CD4-positive, alpha-beta T cell (primary cell): ENCODE data around the gene PRAC2. TPM values are rescaled to one million over a fixed set of nuclear protein-coding genes. Genes with fewer than 3 reads are reported as not detected.

Source experiments
- ATAC-seq: fragments of 200-7000 bp; cut with Tn5 transposase; one replicate; pipeline ENCODE4 v1.10.0; 2022; ENCODE audit warnings: mild to moderate bottlenecking; ENCODE audit not compliant: poor library complexity
- CTCF ChIA-PET: fragments of 350-600 bp; sonication (Branson Sonifier 250); formaldehyde crosslinking; loops from one replicate; lab custom pipeline; 2021; ENCODE audit warnings: antibody characterized with exemption, inconsistent platforms; lab: Charles Lee
- POLR2A ChIA-PET: fragments of 350-600 bp; sonication (Branson Sonifier 250); formaldehyde crosslinking; loops from one replicate; lab custom pipeline; 2021; ENCODE audit warnings: antibody characterized with exemption, inconsistent platforms; lab: Charles Lee
- DNase-seq, 14 experiments: peaks; one replicate each; pipeline ENCODE4 v3.0.0-alpha.2; 2013 to 2020; ENCODE audit warnings: mixed read lengths in 2 of 14
- H3K27ac ChIP-seq, 2 donors: one replicate each; pipeline versions ENCODE4 v1.5.1 to v1.7.0; 2013; ENCODE audit warnings: low read length in 2 of 2, low read depth in 1 of 2, mild to moderate bottlenecking in 1 of 2
- H3K27me3 ChIP-seq, 2 experiments: 1 replicate in 1 of 2; 2 replicates in 1 of 2; pipeline versions ENCODE4 v1.6.1 to v1.7.0; 2013; ENCODE audit warnings: low read length in 2 of 2, control low read depth in 1 of 2, mild to moderate bottlenecking in 1 of 2, moderate library complexity in 1 of 2; ENCODE audit not compliant: insufficient read depth in 2 of 2, control insufficient read depth in 1 of 2
- H3K36me3 ChIP-seq: one replicate; pipeline ENCODE4 v1.6.1; 2013; ENCODE audit warnings: low read length, control low read depth; ENCODE audit not compliant: insufficient read depth
- H3K4me1 ChIP-seq: one replicate; pipeline ENCODE4 v1.6.1; 2013; ENCODE audit warnings: low read length, control low read depth; ENCODE audit not compliant: insufficient read depth
- H3K4me3 ChIP-seq: one replicate; pipeline ENCODE4 v1.5.1; 2013; ENCODE audit warnings: mild to moderate bottlenecking, low read length, moderate library complexity
- H3K9me3 ChIP-seq, 2 experiments: 1 replicate in 1 of 2; 2 replicates in 1 of 2; pipeline versions ENCODE4 v1.6.1 to v1.7.0; 2013; ENCODE audit warnings: low read length in 2 of 2, mild to moderate bottlenecking in 2 of 2, control low read depth in 1 of 2, moderate library complexity in 1 of 2; ENCODE audit not compliant: control insufficient read depth in 1 of 2, insufficient read depth in 1 of 2
- H3K27ac Mint-ChIP-seq: one replicate; pipeline ENCODE4 v1.8.0; 2020; ENCODE audit warnings: mixed read lengths
- H3K27me3 Mint-ChIP-seq: one replicate; pipeline ENCODE4 v1.8.0; 2021; ENCODE audit warnings: mixed read lengths
- H3K36me3 Mint-ChIP-seq: one replicate; pipeline ENCODE4 v1.8.0; 2021; ENCODE audit warnings: low read depth, mixed read lengths
- H3K4me1 Mint-ChIP-seq: one replicate; pipeline ENCODE4 v1.8.0; 2021; ENCODE audit warnings: low read depth, mixed read lengths
- H3K4me3 Mint-ChIP-seq: one replicate; pipeline ENCODE4 v1.8.0; 2020; ENCODE audit warnings: mild to moderate bottlenecking, mixed read lengths
- H3K9me3 Mint-ChIP-seq: one replicate; pipeline ENCODE4 v1.8.0; 2020; ENCODE audit warnings: mixed read lengths
- intact Hi-C, 2 experiments: fragments of 100-400 bp; cut with DNase I in 1 of 2; cut with micrococcal nuclease in 1 of 2; formaldehyde crosslinking; loops; one replicate each; pipeline versions ENCODE4 v1.15.1 to v1.9.0; 2023 to 2025; cut with DNase I, micrococcal nuclease
- total RNA-seq, 174 experiments: library from RNA in 2 of 174; stranded (reverse) in 2 of 174; gene quantifications; one replicate each; pipeline ENCODE4 v1.2.3 and lab custom pipeline; 2021 to 2026
- TF ChIP-seq, protein P1 (sequence below): fragments of 200-600 bp; IDR thresholded peaks from one replicate; pipeline ENCODE4 v1.8.0; 2022; ENCODE audit warnings: antibody characterized with exemption, mild to moderate bottlenecking

The PRAC2 gene
- total RNA-seq, 2 experiments from 2014 or later: not detected

DNA sequence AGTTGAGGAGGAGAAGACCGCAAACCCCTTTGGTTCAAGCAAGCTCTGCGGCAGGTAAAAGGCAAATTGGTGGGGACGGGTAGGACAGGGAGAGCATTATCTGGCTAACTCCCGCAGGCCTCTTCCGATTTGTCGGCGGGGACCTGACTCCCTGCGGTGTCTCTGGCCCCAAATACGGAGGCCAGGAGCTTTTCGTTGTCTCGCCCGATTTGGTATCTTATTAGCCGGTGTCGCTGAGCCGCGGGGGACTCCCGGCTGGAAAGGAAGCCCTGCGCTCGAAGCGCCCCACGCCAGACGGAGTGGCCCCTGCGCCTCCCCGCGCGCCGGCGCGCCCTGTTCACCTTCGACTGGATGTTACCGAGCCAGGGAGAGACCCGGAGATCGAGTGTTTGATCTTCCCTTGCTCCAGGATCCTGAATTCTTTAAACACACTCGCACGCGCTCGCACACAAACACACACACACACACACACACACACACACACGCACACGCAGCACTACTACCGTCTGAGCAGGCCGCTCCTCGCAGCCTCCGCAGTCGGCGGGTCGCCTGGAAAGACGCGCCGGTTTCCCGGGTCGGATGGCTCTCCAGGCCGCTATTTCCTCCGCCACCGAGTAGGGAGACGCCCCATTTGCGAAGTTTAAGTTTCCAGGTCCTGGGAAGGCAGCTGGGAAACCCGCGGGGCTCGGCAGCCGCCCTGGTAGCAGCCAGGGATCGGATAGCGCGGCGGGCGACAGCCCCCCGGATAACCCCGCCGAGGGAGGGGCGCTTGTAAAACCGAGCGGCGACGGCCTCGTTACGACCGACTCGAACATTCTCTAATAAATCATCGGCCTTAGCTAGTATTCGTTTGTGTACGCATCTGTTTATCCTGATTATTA, 4.0 kb upstream of the PRAC2 start:
- Mint-ChIP-seq H3K4me3 (peak overlapping the region; percentile 20), H3K4me1 (peaks cover 38% of the 10 kb centered on the region), H3K27ac (no peak overlapping the region), H3K9me3 (no peaks in the 10 kb centered on the region), H3K27me3 (peaks cover 100% of the 10 kb centered on the region), H3K36me3 (no peaks in the 10 kb centered on the region)
- ChIA-PET POLR2A (interaction anchor here (1.0 to 1.5 kb wide), 3 partner anchors 10 to 25 kb away, joined by 3 to 6 read pairs (median 4); partner anchors contain the start of gene HOXB13), CTCF (interaction anchor here (1.1 kb wide), 2 partner anchors 12 to 160 kb away, joined by 3 read pairs; no protein-coding TSS in a partner anchor)
- DNase-seq (peak in 3 of 14 experiments; percentile 37 to 43 (median 40)), ATAC-seq (peak; percentile 40)
- TF ChIP-seq, protein P1, sequence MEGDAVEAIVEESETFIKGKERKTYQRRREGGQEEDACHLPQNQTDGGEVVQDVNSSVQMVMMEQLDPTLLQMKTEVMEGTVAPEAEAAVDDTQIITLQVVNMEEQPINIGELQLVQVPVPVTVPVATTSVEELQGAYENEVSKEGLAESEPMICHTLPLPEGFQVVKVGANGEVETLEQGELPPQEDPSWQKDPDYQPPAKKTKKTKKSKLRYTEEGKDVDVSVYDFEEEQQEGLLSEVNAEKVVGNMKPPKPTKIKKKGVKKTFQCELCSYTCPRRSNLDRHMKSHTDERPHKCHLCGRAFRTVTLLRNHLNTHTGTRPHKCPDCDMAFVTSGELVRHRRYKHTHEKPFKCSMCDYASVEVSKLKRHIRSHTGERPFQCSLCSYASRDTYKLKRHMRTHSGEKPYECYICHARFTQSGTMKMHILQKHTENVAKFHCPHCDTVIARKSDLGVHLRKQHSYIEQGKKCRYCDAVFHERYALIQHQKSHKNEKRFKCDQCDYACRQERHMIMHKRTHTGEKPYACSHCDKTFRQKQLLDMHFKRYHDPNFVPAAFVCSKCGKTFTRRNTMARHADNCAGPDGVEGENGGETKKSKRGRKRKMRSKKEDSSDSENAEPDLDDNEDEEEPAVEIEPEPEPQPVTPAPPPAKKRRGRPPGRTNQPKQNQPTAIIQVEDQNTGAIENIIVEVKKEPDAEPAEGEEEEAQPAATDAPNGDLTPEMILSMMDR: no peak
- H3K27ac ChIP-seq: no peak overlapping the region
- H3K36me3 ChIP-seq: no peaks in the 10 kb centered on the region
- H3K27me3 ChIP-seq: peaks cover 77 to 96% of the 10 kb centered on the region in 2 experiments
- peaks cover 0 to 44% of the 10 kb centered on the region in 2 experiments for H3K9me3 ChIP-seq
- H3K4me3 ChIP-seq: no peak overlapping the region
- intact Hi-C loops: loop anchor here in 1 of 2 experiments (2.0 kb wide), 1 partner anchor 30 kb away; no protein-coding TSS in a partner anchor
- H3K4me1 ChIP-seq: peaks cover 43% of the 10 kb centered on the region

DNA sequence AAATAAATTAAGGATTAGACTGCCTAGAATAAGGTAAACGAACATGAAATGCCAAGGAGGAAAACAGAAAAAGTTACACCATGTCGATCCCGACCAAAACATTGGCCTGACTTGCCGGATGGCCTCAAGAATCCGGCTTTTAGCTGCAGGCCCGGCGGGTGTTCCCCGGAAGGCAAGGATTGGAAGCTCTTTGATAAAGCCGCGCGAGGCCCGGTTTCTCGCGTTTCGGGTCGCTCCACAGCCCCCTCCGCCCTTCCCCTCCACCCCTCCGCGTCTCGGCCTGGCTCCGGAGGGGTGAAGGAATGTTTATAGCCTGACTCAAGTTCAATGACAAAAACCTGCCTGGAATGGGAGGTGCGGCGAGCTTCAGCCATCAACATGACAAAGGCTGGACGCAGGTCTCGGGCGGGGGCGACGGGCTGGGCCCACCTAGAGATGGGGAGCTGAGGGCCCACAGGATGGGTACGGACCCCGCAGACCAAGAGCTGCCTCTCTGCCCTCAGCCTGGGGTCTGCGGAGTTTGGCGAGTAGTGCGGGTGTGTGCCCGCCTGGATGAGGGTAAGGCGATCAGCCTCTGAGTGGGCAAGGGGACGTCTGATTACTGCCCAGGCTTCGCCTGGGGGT, 3.2 kb upstream of the PRAC2 start:
- DNase-seq (no peak), ATAC-seq (no peak)
- Histone ChIP-seq H3K27me3 (peaks cover 83 to 96% of the 10 kb centered on the region in 2 experiments), H3K9me3 (peaks cover 0 to 50% of the 10 kb centered on the region in 2 experiments), H3K27ac (no peak overlapping the region), H3K4me3 (no peak overlapping the region), H3K4me1 (peaks cover 51% of the 10 kb centered on the region), H3K36me3 (no peaks in the 10 kb centered on the region)
- Mint-ChIP-seq H3K9me3 (no peaks in the 10 kb centered on the region), H3K4me1 (peaks cover 45% of the 10 kb centered on the region), H3K27me3 (peaks cover 100% of the 10 kb centered on the region), H3K27ac (no peak overlapping the region), H3K36me3 (no peaks in the 10 kb centered on the region), H3K4me3 (no peak overlapping the region)
- ChIA-PET CTCF (interaction anchor here (1.1 kb wide), 1 partner anchor 159 kb away, joined by 3 read pairs; no protein-coding TSS in a partner anchor), POLR2A (interaction anchor here (1.0 to 1.2 kb wide), 2 partner anchors 12 to 24 kb away, joined by 3 to 4 read pairs; no protein-coding TSS in a partner anchor)
- TF ChIP-seq, protein P1: no peak
- intact Hi-C loops: loop anchor here in 1 of 2 experiments (2.0 to 5.0 kb wide), 2 partner anchors 29 to 278 kb away; partner anchors contain the start of gene IGF2BP1
